Endothelial cell of umbilical vein (primary cell): ENCODE results near the gene MAPK8. TPM values are rescaled to one million over a fixed set of nuclear protein-coding genes. Genes with fewer than 3 reads are reported as not detected.

Source experiments
- BruUV-seq: library from RNA; stranded (reverse); fragments of 400-500 nt; replicated peaks from 2 replicates; lab custom pipeline; 2021; lab: Mats Ljungman, UMichigan
- CTCF ChIA-PET: fragments of 300-600, 350-600 bp; sonication (Branson Sonifier 250); formaldehyde crosslinking; loops from one replicate; lab custom pipeline; 2021; ENCODE audit warnings: antibody characterized with exemption, inconsistent platforms; lab: Charles Lee
- POLR2A ChIA-PET: fragments of 300-600, 350-600 bp; sonication (Branson Sonifier 250); formaldehyde crosslinking; loops from one replicate; lab custom pipeline; 2021; ENCODE audit warnings: antibody characterized with exemption, inconsistent platforms; lab: Charles Lee
- DNase-seq: peaks from one replicate; pipeline ENCODE4 v3.0.0-alpha.2; 2011; ENCODE audit warnings: low read depth, low spot score
- FAIRE-seq: peaks from 2 replicates; lab custom pipeline; 2011; peaks lifted over from hg19 to GRCh38; lab: Jason Lieb, UNC
- H2AFZ ChIP-seq: 2 replicates; pipeline ENCODE4 v1.6.0; 2012; ENCODE audit warnings: low read depth, low read length, control low read depth, inconsistent platforms
- H3K27ac ChIP-seq: 2 replicates; pipeline ENCODE4 v1.5.1; 2011; ENCODE audit warnings: low read depth, mild to moderate bottlenecking, control low read depth, low read length, moderate library complexity; ENCODE audit not compliant: insufficient read depth
- H3K27me3 ChIP-seq, 2 experiments: 2 replicates each; pipeline versions ENCODE4 v1.6.0 to v1.6.1; 2011; ENCODE audit warnings: low read length in 2 of 2, mixed read lengths in 1 of 2; ENCODE audit not compliant: control insufficient read depth in 2 of 2, insufficient read depth in 2 of 2
- H3K36me3 ChIP-seq, 2 experiments: 2 replicates in 1 of 2; 3 replicates in 1 of 2; pipeline ENCODE4 v1.5.1; 2011; ENCODE audit warnings: low read length in 2 of 2, mild to moderate bottlenecking in 1 of 2, moderate library complexity in 1 of 2; ENCODE audit not compliant: control insufficient read depth in 2 of 2, insufficient read depth in 2 of 2; ENCODE audit errors: extremely low read depth in 1 of 2
- H3K4me1 ChIP-seq: 3 replicates; pipeline ENCODE4 v1.5.1; 2011; ENCODE audit warnings: mild to moderate bottlenecking, low read length; ENCODE audit not compliant: control insufficient read depth, insufficient read depth; ENCODE audit errors: extremely low read depth
- H3K4me2 ChIP-seq: 2 replicates; pipeline ENCODE4 v1.6.1; 2011; ENCODE audit warnings: low read length, control low read depth, mixed read lengths; ENCODE audit not compliant: insufficient read depth
- H3K4me3 ChIP-seq, 3 experiments: fragments of 200-600 bp in 1 of 3; sonication (generic), shearing (Covaris generic) in 1 of 3; replicated peaks in 1 of 3; 2 replicates each; pipeline ENCODE4 v1.5.1; 2011 to 2016; ENCODE audit warnings: control low read depth in 3 of 3, low read length in 3 of 3, mild to moderate bottlenecking in 2 of 3, inconsistent platforms in 1 of 3, low read depth in 1 of 3, moderate library complexity in 1 of 3; ENCODE audit not compliant: insufficient read depth in 1 of 3
- H3K79me2 ChIP-seq: 2 replicates; pipeline ENCODE4 v1.6.0; 2012; ENCODE audit warnings: low read length, inconsistent platforms; ENCODE audit not compliant: control insufficient read depth, insufficient read depth
- H3K9ac ChIP-seq: replicated peaks from 2 replicates; pipeline ENCODE3; 2011; ENCODE audit warnings: low read length, control low read depth; ENCODE audit not compliant: insufficient read depth; ENCODE audit errors: extremely low read depth
- H3K9me1 ChIP-seq: replicated peaks from 3 replicates; pipeline ENCODE4 v1.6.0; 2011; ENCODE audit warnings: mild to moderate bottlenecking, low read length; ENCODE audit not compliant: control insufficient read depth, insufficient read depth; ENCODE audit errors: extremely low read depth
- H3K9me3 ChIP-seq: replicated peaks from 2 replicates; pipeline ENCODE4 v1.5.1; 2012; ENCODE audit warnings: low read length, inconsistent platforms; ENCODE audit not compliant: control insufficient read depth, insufficient read depth
- H4K20me1 ChIP-seq: replicated peaks from 2 replicates; pipeline ENCODE3; 2011; ENCODE audit warnings: mild to moderate bottlenecking, low read length; ENCODE audit not compliant: control insufficient read depth, insufficient read depth; ENCODE audit errors: extremely low read depth
- CTCF ChIP-seq, 2 donors: IDR thresholded peaks; 1 replicate in 1 of 2; 2 replicates in 1 of 2; pipeline ENCODE4 v1.5.1; 2011; ENCODE audit warnings: low read length in 2 of 2, mild to moderate bottlenecking in 2 of 2, moderate library complexity in 2 of 2, control low read depth in 1 of 2, inconsistent platforms in 1 of 2, low read depth in 1 of 2; ENCODE audit not compliant: insufficient read depth in 1 of 2; ENCODE audit errors: extremely low read depth in 1 of 2
- EZH2 ChIP-seq: IDR thresholded peaks from 2 replicates; pipeline ENCODE4 v1.6.1; 2012; ENCODE audit warnings: borderline replicate concordance, low read depth, mild to moderate bottlenecking, moderate library complexity, low read length, inconsistent platforms; ENCODE audit not compliant: severe bottlenecking
- FOS ChIP-seq: IDR thresholded peaks from 2 replicates; pipeline ENCODE4 v1.6.1; 2011; ENCODE audit warnings: mild to moderate bottlenecking, low read length, moderate library complexity, borderline replicate concordance; ENCODE audit not compliant: insufficient read depth
- GATA2 ChIP-seq: IDR thresholded peaks from 2 replicates; pipeline ENCODE4 v1.7.0; 2011; ENCODE audit warnings: low read depth, mild to moderate bottlenecking, moderate library complexity, mixed read lengths, low read length; ENCODE audit not compliant: insufficient read length, insufficient read depth
- JUN ChIP-seq: IDR thresholded peaks from 2 replicates; pipeline ENCODE4 v1.6.1; 2011; ENCODE audit warnings: borderline replicate concordance, low read depth; ENCODE audit not compliant: insufficient read length, insufficient read depth
- MAX ChIP-seq: IDR thresholded peaks from 2 replicates; pipeline ENCODE4 v1.6.1; 2011; ENCODE audit not compliant: insufficient read depth, insufficient read length
- MYC ChIP-seq: IDR thresholded peaks from one replicate; pipeline ENCODE4 v1.6.1; 2011; ENCODE audit warnings: mild to moderate bottlenecking, low read depth, low read length
- POLR2A ChIP-seq: IDR thresholded peaks from 2 replicates; pipeline ENCODE4 v1.6.1; 2012; ENCODE audit warnings: low read depth, mild to moderate bottlenecking, control low read depth, low read length
- POLR2AphosphoS5 ChIP-seq: IDR thresholded peaks from 2 replicates; pipeline ENCODE4 v1.6.1; 2012; ENCODE audit warnings: low read depth, mild to moderate bottlenecking, control low read depth, low read length, moderate library complexity; ENCODE audit not compliant: insufficient read depth
- dilution Hi-C: fragments of 300-500 bp; cut with MboI; formaldehyde crosslinking; loops from one replicate; pipeline ENCODE4 v1.15.0; 2019; ENCODE audit warnings: low sequenced_read_pairs; ENCODE audit not compliant: extremely low pct_ligation_motif_present
- intact Hi-C: fragments of 100-400 bp; cut with micrococcal nuclease; formaldehyde crosslinking; loops from one replicate; pipeline ENCODE4 v1.10.0; 2022
- polyA plus RNA-seq, 4 experiments: library from polyadenylated mRNA; depleted of rRNA in 3 of 4; stranded (reverse) in 3 of 4; unstranded in 1 of 4; fragments of >200 nt; gene quantifications; 2 replicates each; pipeline versions ENCODE4 v1.2.1 to v1.2.3, GENCODE V29; 2011 to 2012; ENCODE audit warnings: missing spikeins in 1 of 4
- total RNA-seq: library from RNA; stranded (reverse); gene quantifications from 2 replicates; pipeline ENCODE4 v1.2.3, GENCODE V29; 2021

The MAPK8 gene
- total and polyA plus RNA-seq, 2 donors (not counting 3 experiments of a cell fraction or from before 2014, with no cell fraction given): 25.3 to 56.2 TPM

GRCh38 chr10:48314107-48314506, 7.6 kb downstream of the MAPK8 start:
- TF ChIP-seq MAX: no peak
- TF ChIP-seq POLR2A: no peak
- TF ChIP-seq JUN: no peak
- TF ChIP-seq GATA2: no peak
- no peak for TF ChIP-seq MYC
- TF ChIP-seq CTCF (IDR thresholded peaks at IDR 0.05; ENCODE audit: extremely low read depth in 1 of 2, insufficient read depth in 1 of 2, low read depth in 1 of 2, low read length in 2 of 2): no peak
- TF ChIP-seq FOS: no peak
- TF ChIP-seq EZH2: no peak
- TF ChIP-seq POLR2AphosphoS5: no peak
- no peak for FAIRE-seq
- peaks cover 10% of the 10 kb centered on the region for H4K20me1 ChIP-seq
- BruUV-seq: no TSS peak
- POLR2A ChIA-PET: no interaction called here
- H3K27me3 ChIP-seq: no peaks in the 10 kb centered on the region
- H3K79me2 ChIP-seq: peaks cover 88% of the 10 kb centered on the region
- dilution Hi-C loops (no loop called here), intact Hi-C loops (no loop called here)
- no peak for DNase-seq
- H3K9me3 ChIP-seq: no peaks in the 10 kb centered on the region
- peaks cover 10% of the 10 kb centered on the region for H3K4me1 ChIP-seq
- H3K9ac ChIP-seq: no peak overlapping the region
- no peak overlapping the region for H3K27ac ChIP-seq
- H3K4me3 ChIP-seq: no peak overlapping the region
- no peak overlapping the region for H3K4me2 ChIP-seq
- no peaks in the 10 kb centered on the region for H3K9me1 ChIP-seq
- H3K36me3 ChIP-seq: no peaks in the 10 kb centered on the region
- CTCF ChIA-PET: no interaction called here
- H2AFZ ChIP-seq: no peak overlapping the region
